Spleen (tissue), 11 donors: ENCODE results near the gene AHRR. TPM values are rescaled to one million over a fixed set of nuclear protein-coding genes. Genes with fewer than 3 reads are reported as not detected.

Experiments used
- DNase-seq: peaks from one replicate; pipeline ENCODE4 v3.0.0-alpha.2; 2020
- H3K27ac ChIP-seq, 8 donors: fragments of 200-600 bp; sonication (generic) in 7 of 8; 1 replicate in 4 of 8; 2 replicates in 4 of 8; pipeline versions ENCODE4 v1.5.0 to v1.8.0; 2016 to 2021; ENCODE audit warnings: inconsistent platforms in 4 of 8, mild to moderate bottlenecking in 4 of 8, moderate library complexity in 1 of 8
- H3K27me3 ChIP-seq, 7 donors: fragments of 200-600 bp; sonication (generic) in 6 of 7; replicated peaks in 1 of 7; 1 replicate in 4 of 7; 2 replicates in 3 of 7; pipeline versions ENCODE4 v1.5.0 to v1.8.0; 2016 to 2021; ENCODE audit warnings: inconsistent platforms in 3 of 7, mild to moderate bottlenecking in 1 of 7
- H3K36me3 ChIP-seq, 6 donors: fragments of 200-600 bp; sonication (generic) in 5 of 6; 1 replicate in 4 of 6; 2 replicates in 2 of 6; pipeline versions ENCODE4 v1.5.0 to v1.8.0; 2016 to 2021; ENCODE audit warnings: inconsistent platforms in 2 of 6
- H3K4me1 ChIP-seq, 6 donors: fragments of 200-600 bp; sonication (generic) in 5 of 6; 1 replicate in 3 of 6; 2 replicates in 3 of 6; pipeline versions ENCODE4 v1.5.0 to v1.8.0; 2016 to 2021; ENCODE audit warnings: inconsistent platforms in 3 of 6
- H3K4me3 ChIP-seq, 8 donors: fragments of 200-600 bp; sonication (generic) in 7 of 8; 1 replicate in 4 of 8; 2 replicates in 4 of 8; pipeline versions ENCODE4 v1.5.0 to v1.8.0; 2016 to 2021; ENCODE audit warnings: inconsistent platforms in 4 of 8, mild to moderate bottlenecking in 4 of 8, moderate library complexity in 2 of 8
- H3K9me3 ChIP-seq, 8 donors: fragments of 200-600 bp; sonication (generic) in 7 of 8; 1 replicate in 4 of 8; 2 replicates in 4 of 8; pipeline versions ENCODE4 v1.5.0 to v1.8.0; 2016 to 2021; ENCODE audit warnings: inconsistent platforms in 4 of 8
- CTCF ChIP-seq, 11 experiments: fragments of 200-600 bp in 7 of 11; fragments of 450-650 bp in 4 of 11; sonication (generic) in 4 of 11; IDR thresholded peaks in 8 of 11; conservative IDR thresholded peaks in 3 of 11; 1 replicate in 7 of 11; 2 replicates in 4 of 11; pipeline versions ENCODE4 v1.4.0 to v1.8.0; 2016 to 2021; ENCODE audit warnings: antibody characterized with exemption in 11 of 11, inconsistent platforms in 4 of 11, mild to moderate bottlenecking in 1 of 11
- POLR2A ChIP-seq, 3 donors: fragments of 450-650 bp; IDR thresholded peaks; one replicate each; pipeline ENCODE4 v1.5.1; 2017; ENCODE audit warnings: antibody characterized with exemption in 3 of 3, mild to moderate bottlenecking in 1 of 3
- POLR2AphosphoS5 ChIP-seq, 3 donors: sonication (generic); formaldehyde crosslinking; IDR thresholded peaks; one replicate each; pipeline ENCODE4 v1.5.1; 2017; ENCODE audit warnings: antibody characterized with exemption in 3 of 3
- WGBS, 5 donors: extraction: QIAGEN DNeasy Blood & Tissue Kit in 3 of 5; methylation state at CpG; one replicate each; pipeline versions ENCODE4 v1.1.5 to v1.1.7; 2013 to 2018; 5-methylcytosine and 5-hydroxymethylcytosine counted together
- intact Hi-C: fragments of 100-400 bp; cut with DNase I; formaldehyde crosslinking; loops from one replicate; pipeline ENCODE4 v1.15.0; 2023; ENCODE audit warnings: low total_unique reads
- polyA plus RNA-seq, 3 donors: library from polyadenylated mRNA; stranded (reverse); fragments of 200-250 nt; gene quantifications; one replicate each; pipeline ENCODE4 v1.2.1, GENCODE V29; 2013
- total RNA-seq, 7 donors: library from RNA; depleted of rRNA in 3 of 7; stranded (reverse); fragments of >200 nt in 3 of 7; fragmentation: NEBNext Ultra II Directional in 4 of 7; extraction: Animal tissue kit (Norgen Biotek cat#: 25700) in 4 of 7; gene quantifications; one replicate each; pipeline versions ENCODE4 v1.1.0 to v1.2.1, GENCODE V29; 2016 to 2021
- donor health status: healthy with polysubstance abuse.
- donor health status: DM: no; HTN: no; CAD: no; lungs with moderate emphysema.
- donor health status: DM: no; HTN: no; CAD: no.
- donor health status: Bipolar disorder and iron deficiency.
- donor health status: healthy.
- donor health status: DM: no; HTN: no; CAD: no.
- donor health status: DM: yes; HTN: yes; CAD: no.

Gene AHRR
- total and polyA plus RNA-seq, 10 donors, result 0.96 to 28.5 (median 13.2) TPM

DNA sequence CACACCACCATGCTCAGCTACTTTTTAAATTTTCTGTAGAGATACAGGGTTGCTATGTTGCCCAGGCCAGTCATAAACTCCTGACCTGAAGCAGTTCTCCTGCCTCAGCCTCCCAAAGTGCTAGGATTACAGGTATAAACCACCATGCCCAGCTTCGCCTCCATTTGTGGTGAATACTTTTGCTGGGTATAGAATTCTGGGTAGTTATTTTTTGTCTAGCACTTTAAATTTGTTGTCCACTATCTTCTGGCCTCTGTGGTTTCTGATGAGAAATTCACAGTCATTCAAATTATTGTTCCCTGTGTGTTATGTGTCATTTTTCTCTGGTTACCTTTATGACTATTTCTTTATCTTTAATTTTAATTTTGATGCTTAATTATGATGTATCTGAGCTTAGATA is 63.8 kb downstream of the AHRR start:
- no peak for DNase-seq
- TF ChIP-seq POLR2A (IDR thresholded peaks at IDR 0.05) (no peak), POLR2AphosphoS5 (IDR thresholded peaks at IDR 0.05) (no peak), CTCF (IDR thresholded peaks at IDR 0.05 in 8 of 11, conservative IDR thresholded peaks at IDR 0.05 in 3 of 11) (no peak)
- Histone ChIP-seq H3K27ac (no peak overlapping the region), H3K4me3 (no peak overlapping the region), H3K9me3 (peaks cover 0 to 23% (median 19%) of the 10 kb centered on the region in 8 donors), H3K27me3 (peaks cover 0 to 17% (median 0%) of the 10 kb centered on the region in 7 donors), H3K36me3 (peaks cover 0 to 5% (median 0%) of the 10 kb centered on the region in 6 donors), H3K4me1 (peaks cover 0 to 19% (median 3%) of the 10 kb centered on the region in 6 donors)
- intact Hi-C loops, result no loop called here
- WGBS, 5 donors, result 88 to 100% (median 94%) methylated on average over 1 of the region's 1 CpG

GRCh38 chr5:386432-387341 is 65.2 kb downstream of the AHRR start:
- no peak for DNase-seq
- Histone ChIP-seq H3K27me3 (peaks cover 0 to 17% (median 0%) of the 10 kb centered on the region in 7 donors), H3K36me3 (peaks cover 0 to 5% (median 0%) of the 10 kb centered on the region in 6 donors), H3K27ac (no peak overlapping the region), H3K9me3 (peaks cover 0 to 22% (median 19%) of the 10 kb centered on the region in 8 donors), H3K4me3 (no peak overlapping the region), H3K4me1 (peaks cover 0 to 19% (median 5%) of the 10 kb centered on the region in 6 donors)
- WGBS, 5 donors, result 85 to 92% (median 88%) methylated on average over 17 to 18 of the region's 18 CpGs
- TF ChIP-seq POLR2AphosphoS5 (IDR thresholded peaks at IDR 0.05) (no peak), POLR2A (IDR thresholded peaks at IDR 0.05) (no peak), CTCF (IDR thresholded peaks at IDR 0.05 in 8 of 11, conservative IDR thresholded peaks at IDR 0.05 in 3 of 11) (no peak)
- intact Hi-C loops, result no loop called here

GRCh38 chr5:387491-388265 is 66.2 kb downstream of the AHRR start:
- H3K9me3 ChIP-seq, result peaks cover 0 to 22% (median 16%) of the 10 kb centered on the region in 8 donors
- no peak overlapping the region for H3K4me3 ChIP-seq
- peak; percentile 52 for DNase-seq
- H3K36me3 ChIP-seq, result peaks cover 0 to 5% (median 0%) of the 10 kb centered on the region in 6 donors
- H3K27me3 ChIP-seq, result peaks cover 0 to 17% (median 0%) of the 10 kb centered on the region in 7 donors
- H3K4me1 ChIP-seq, result peaks cover 0 to 20% (median 5%) of the 10 kb centered on the region in 6 donors
- peak in 1 of 3 donors; percentile 57 for TF ChIP-seq POLR2AphosphoS5 (IDR thresholded peaks at IDR 0.05)
- TF ChIP-seq CTCF (IDR thresholded peaks at IDR 0.05 in 8 of 11, conservative IDR thresholded peaks at IDR 0.05 in 3 of 11), result no peak
- TF ChIP-seq POLR2A (IDR thresholded peaks at IDR 0.05), result no peak
- intact Hi-C loops, result no loop called here
- 79 to 87% (median 84%) methylated on average over 18 of the region's 18 CpGs for WGBS, 5 donors
- H3K27ac ChIP-seq, result peak overlapping the region in 3 of 8 donors; percentile 24 to 29 (median 26)
